Daoy (cell line): ENCODE measurements around the gene COMMD10. TPM values are rescaled to one million over a fixed set of nuclear protein-coding genes. Genes with fewer than 3 reads are reported as not detected.
A peak's percentile ranks its signal among the peaks of the same experiment; 100 is the strongest.

Source experiments
- DNase-seq: peaks from one replicate; pipeline ENCODE4 v3.0.0-alpha.2; 2015; ENCODE audit warnings: low read depth
- total RNA-seq: library from RNA; depleted of rRNA; stranded (reverse); fragments of >200 nt; shearing (Covaris generic); gene quantifications from 2 replicates; pipeline ENCODE4 v1.2.3, GENCODE V29; 2014

The COMMD10 gene
- total RNA-seq, 1 experiment from 2014 or later: 43.1 TPM

GRCh38 chr5:116216246-116216645 lies 131.4 kb downstream of the COMMD10 start:
- DNase-seq: no peak

DNA sequence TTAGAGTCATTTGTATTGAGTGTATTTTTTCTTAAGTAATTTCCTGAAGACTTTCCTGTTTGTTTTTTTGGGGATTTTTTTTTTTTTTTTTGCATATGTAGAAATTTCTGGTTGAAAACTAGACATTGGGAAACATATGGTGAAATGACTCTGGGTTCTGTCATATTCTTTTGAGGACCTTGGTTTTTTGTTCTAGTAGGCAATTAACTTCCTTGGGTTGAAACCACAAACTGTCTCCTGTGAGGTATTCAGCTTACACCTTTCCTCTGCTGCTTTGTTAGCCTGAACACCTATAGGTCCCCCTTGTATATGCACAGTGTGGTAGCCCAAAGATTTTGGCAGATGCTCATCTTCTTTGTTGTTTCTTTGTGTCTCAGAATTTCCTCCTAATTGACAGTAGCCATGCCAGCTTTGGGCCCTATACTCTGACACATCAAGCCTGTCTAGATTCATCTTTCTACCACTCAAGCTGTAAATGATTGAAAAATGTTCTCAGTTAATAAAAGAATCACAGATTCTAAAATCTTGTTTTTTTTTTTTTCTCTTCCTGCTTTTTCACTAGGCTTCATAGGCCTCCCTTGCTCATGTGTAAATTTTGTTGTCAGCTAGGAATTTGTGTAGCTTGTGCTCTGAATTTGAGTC lies 140.6 kb downstream of the COMMD10 start:
- no peak for DNase-seq

GRCh38 chr5:116229131-116229689 lies 144.4 kb downstream of the COMMD10 start:
- DNase-seq: no peak

GRCh38 chr5:116231288-116231687 lies 146.5 kb downstream of the COMMD10 start:
- DNase-seq: no peak

GRCh38 chr5:116234681-116235080 lies 149.9 kb downstream of the COMMD10 start:
- DNase-seq: no peak

DNA sequence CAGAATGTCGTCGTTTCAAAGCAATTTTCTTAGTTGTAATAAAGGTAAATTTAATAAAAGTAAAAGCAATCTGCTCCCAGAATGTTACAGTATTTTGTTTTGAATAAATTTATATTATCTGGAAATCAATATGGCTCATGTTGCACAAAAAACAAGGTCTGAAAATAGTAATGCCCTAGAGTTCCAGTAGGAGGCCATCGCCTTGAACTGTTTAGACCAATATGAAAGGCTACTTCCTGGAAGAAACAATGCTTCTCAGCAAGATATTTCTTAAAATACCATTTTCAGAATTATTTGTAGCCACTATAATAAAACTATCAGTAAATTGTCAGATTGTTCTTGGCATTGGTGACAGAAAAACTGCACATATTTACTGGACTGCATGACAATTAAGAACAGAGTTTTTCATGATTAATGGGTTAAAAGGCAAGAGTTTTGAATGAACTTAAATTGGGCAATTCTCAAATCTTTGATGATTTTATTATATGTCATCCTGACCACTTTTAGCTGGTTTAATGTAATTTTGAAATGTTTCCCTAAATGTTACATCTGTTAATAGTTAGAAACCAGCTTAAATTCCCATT lies 153.2 kb downstream of the COMMD10 start:
- DNase-seq: peak; percentile 2

- no peak for DNase-seq
Observed at GRCh38 chr5:116242343-116242742, 157.5 kb downstream of the COMMD10 start.

- no peak for DNase-seq
Observed at GRCh38 chr5:116248432-116248831, 163.6 kb downstream of the COMMD10 start.

GRCh38 chr5:116249648-116250047 lies 164.8 kb downstream of the COMMD10 start:
- DNase-seq: no peak

DNA sequence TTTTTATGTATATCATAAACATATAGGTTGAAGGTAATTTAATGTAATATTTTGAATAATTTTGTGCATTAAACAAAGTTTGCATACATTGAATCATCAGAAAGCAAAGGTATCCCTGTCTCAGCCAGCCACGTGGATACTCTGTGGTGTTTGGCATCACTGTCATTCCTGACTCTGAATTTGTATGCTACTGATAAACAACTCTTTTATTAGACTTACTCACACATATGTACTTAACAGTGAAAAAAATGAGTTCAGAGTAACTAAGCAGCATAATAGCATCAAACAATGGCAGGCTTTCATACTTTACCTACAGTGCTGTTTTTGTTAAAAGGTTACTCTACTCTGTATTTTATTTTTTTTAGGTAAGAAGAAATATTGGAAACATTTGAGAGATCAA lies 171.9 kb downstream of the COMMD10 start:
- DNase-seq: no peak

- DNase-seq: no peak
Observed at GRCh38 chr5:116265471-116265870, 180.6 kb downstream of the COMMD10 start.

- peak; percentile 57 for DNase-seq
Observed at GRCh38 chr5:116271446-116272025, 186.7 kb downstream of the COMMD10 start.

DNA sequence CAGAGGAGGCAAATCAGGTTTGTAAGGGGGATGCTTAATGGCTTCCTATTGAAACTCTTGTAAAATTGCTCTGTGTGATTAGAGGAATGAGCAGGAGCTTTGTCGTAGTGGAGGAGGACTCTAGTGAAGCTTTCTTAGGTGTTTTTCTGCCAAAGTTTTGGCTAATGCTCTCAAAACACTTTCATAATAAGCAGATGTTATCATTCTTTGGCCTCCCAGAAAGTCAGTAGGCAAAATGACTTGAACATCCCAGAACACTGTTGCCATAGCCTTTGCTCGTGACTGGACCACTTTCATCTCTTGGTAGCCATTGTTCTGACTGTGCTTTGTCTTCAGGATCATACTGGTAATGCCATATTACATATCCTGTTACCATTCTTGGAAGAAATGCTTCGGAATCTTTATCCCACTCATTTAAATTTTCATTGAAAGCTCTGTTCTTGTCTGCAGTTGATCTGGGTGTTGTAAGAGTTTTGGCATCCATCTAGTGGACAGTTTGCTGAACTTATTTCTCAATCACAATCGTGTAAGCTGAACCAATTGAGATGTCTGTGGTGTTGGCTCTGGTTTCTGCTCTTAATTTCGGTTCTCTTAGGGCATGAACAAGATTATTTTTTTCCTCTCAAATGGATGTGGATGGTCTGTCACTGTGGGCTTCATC lies 187.6 kb downstream of the COMMD10 start:
- no peak for DNase-seq

DNA sequence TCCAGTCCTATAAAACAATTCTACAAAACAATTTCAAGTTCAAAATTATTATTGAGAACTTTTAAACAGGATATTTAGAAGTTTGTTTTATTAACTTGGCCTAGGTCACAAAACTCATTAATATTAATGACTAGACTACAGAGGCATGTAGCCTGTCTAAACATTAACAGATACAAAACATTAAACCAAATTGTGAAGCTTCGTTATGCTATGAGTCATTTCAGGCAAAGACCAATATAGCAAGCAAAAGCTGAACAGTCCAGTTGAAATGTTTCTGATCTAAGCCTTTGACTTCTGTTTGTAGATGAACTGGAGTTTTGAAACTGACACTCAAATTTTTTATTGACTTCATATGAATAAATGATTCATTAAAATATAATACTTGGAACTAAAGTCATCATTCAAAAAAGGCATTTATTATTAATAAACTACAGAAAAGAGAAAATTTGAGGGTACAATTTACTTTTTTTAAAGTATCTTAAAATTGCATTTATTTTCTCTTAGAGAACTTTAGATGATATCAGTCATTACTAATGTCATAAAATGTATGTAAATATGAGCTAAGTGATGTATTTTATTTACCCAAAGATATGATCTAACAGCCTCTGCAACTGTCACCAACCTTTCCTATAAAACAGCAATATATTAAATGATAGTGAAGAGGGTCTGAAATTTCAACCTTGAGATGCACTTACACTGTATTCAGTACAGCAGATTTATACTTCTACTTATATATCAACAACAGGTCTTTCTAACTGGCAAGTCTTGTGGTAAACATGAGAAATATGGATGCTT lies 188.8 kb downstream of the COMMD10 start:
- DNase-seq: no peak

DNA sequence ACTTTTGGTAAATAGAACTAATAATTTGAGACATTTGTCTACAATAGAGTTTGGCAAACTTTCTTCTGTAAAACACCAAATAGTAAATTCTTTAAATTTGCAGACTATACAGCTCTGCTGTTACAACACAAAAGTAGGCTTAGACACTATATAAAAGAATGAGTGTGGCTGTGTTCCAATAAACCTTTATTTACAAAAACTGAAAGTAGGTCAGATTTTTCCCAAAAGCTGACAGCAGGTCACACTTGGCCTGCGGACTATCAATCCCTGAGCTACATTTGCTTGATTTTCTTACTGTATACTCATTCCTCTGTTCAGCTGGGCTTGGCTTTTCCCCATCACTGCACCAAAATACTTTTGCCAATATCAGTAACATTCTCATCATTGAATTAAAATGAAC lies 189.4 kb downstream of the COMMD10 start:
- DNase-seq: no peak

DNA sequence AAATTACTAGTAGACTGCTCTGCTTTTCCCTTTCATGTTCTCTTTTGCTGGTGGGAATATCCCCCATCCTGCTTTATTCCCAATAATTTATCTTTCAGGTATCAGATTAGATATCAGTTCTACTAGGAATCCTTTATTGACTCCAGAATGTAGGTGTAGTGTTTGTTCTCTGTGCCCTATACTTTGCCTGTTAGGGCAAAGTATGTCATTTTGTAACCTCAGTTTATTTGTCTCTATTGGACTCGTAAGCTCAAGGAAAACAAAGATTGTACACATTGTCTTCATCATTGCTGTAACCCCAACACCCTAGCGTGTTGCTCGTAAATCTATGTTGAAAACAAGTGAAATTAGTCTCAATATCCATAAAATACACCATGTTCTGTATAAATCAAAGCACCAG lies 190.5 kb downstream of the COMMD10 start:
- no peak for DNase-seq

GRCh38 chr5:116276952-116277351 lies 192.1 kb downstream of the COMMD10 start:
- no peak for DNase-seq

- DNase-seq: no peak
Observed at GRCh38 chr5:116280149-116280803, 195.5 kb downstream of the COMMD10 start.

- no peak for DNase-seq
Observed at GRCh38 chr5:116281309-116281708, 196.5 kb downstream of the COMMD10 start.

DNA sequence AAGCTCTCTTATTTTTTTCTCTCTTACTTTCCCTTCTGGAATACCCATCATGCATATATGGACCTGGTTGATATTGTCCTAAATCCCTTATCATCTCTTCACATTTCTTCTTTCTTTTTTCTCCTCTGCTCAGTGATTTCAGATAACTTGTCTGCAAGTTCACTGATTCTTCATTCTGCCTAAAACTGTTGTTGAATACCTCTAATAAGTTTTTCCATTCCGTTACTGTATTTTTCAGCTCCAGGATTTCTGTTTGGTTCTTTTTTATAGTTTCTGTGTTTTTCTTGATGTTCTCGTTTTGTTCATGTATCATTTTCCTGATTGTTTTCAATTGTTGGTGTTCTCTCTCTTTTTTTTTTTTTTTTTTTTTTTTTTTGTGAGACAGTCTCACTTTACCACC lies 203.7 kb downstream of the COMMD10 start:
- DNase-seq: no peak

- no peak for DNase-seq
Observed at GRCh38 chr5:116289276-116289675, 204.5 kb downstream of the COMMD10 start.
